HG02938 (cell line): ENCODE measurements around the gene TUT7.
A peak's percentile ranks its signal among the peaks of the same experiment; 100 is the strongest.
"Not testable (repeated sequence)": the region's sequence is repeated elsewhere in the genome, so short reads cannot be mapped to it uniquely, and the experiment has no call there.

Source experiments
- ATAC-seq: cut with Tn5 transposase; IDR thresholded peaks from one replicate; pipeline ENCODE4 v1.9.1; 2021; ENCODE audit warnings: mild to moderate bottlenecking, moderate library complexity; ENCODE audit not compliant: unreplicated experiment

Gene TUT7

DNA sequence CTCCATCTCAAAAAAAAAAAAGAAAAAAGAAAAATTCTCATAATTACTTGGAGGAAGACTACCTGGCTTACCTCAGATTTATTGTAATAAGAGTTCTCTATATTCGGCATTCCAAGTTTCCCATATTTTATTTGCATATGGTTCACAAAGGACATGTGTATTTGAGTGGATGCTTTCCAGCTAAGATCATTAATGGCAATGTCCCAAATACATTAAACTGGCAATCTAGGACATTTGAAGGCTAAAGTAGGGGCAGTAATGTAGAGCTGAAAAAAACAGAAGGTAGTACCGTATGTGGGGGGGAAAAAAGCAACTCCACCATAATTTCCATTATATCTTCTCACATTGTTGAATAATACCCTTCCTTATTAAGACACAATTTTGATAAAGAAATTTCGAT is 4.9 kb downstream of the TUT7 start:
- ATAC-seq = no peak

- no peak for ATAC-seq
Measured at GRCh38 chr9:86347991-86348390, 6.2 kb downstream of the TUT7 start.

GRCh38 chr9:86344818-86345217 is 9.4 kb downstream of the TUT7 start:
- no peak for ATAC-seq

GRCh38 chr9:86342269-86342668 is 11.9 kb downstream of the TUT7 start:
- ATAC-seq = no peak

- no peak for ATAC-seq
Measured at GRCh38 chr9:86341007-86341491, 13.2 kb downstream of the TUT7 start.

DNA sequence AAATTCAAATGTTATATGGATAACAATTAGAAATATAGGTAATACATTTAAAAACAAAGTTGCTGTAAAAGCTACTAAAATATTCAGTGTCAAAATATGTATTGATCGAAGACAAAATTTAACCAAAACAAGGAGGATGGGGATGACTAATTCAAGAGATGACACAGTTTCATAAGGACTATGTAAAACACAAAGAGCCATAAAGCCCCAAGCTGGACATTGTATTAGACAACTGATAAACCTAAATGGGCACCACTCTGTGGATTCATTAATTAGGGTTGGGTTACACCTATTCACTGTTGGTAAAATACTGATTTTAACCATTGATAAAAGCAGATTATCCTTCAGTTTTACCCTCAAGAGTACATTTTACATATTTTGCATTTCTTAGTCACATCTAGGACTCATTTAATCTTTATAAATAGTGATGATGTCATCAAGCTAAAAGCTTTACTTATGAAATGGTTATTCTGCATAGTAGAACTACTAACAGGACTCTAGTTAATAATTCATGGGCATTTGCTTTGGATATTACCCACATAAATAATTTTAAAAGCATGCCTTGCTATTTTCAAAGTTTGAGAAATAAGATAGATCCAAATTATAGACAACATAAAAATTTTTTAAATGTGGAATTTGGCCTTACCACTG is 13.7 kb downstream of the TUT7 start:
- ATAC-seq = no peak

GRCh38 chr9:86337469-86338108 is 16.6 kb downstream of the TUT7 start:
- peak; percentile 32 for ATAC-seq

GRCh38 chr9:86336058-86336457 is 18.2 kb downstream of the TUT7 start:
- no peak for ATAC-seq

DNA sequence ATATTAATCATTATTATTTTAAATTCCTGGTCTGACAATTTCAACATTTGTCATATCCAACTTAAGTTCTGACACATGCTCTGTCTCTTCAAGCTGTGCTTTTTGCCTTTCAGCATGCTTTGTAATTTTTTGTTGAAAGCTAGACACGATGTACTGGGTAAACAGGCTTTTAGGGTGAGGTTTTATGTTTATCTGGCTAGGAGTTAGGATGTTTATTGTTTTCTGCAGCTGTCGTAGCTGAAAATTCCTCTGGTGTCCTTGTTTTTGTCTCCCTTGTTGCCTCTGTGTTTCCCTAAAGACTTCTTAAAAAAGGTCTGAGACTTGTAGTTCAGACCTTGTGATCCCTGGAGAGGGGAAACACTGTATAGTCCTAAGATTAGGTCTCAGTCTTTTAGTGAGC is 20.6 kb downstream of the TUT7 start:
- no peak for ATAC-seq

GRCh38 chr9:86330186-86330585 is 24.0 kb downstream of the TUT7 start:
- no peak for ATAC-seq

- no peak for ATAC-seq
Measured at GRCh38 chr9:86329649-86330048, 24.6 kb downstream of the TUT7 start.

- ATAC-seq = no peak
Measured at GRCh38 chr9:86328156-86328555, 26.1 kb downstream of the TUT7 start.

GRCh38 chr9:86326536-86326935 is 27.7 kb downstream of the TUT7 start:
- no peak for ATAC-seq

DNA sequence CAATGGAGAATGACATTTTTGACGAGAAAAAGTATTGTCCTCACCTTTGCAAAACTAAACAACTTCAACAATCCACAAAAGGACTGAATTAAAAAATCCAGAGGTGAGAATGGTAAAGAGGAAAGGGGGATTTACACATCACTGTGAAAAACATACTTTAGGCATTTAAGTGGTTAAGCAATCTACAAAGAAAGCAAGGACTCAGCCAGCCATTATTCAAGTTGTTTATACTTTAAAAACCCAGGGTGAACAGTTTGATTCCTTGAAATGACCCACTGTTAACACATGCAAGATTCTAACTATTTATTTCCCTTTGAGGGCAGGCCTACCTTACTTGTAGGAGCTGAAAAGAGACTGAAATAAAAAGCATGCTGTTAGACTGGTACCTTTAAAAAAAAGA is 29.3 kb downstream of the TUT7 start:
- ATAC-seq = no peak

DNA sequence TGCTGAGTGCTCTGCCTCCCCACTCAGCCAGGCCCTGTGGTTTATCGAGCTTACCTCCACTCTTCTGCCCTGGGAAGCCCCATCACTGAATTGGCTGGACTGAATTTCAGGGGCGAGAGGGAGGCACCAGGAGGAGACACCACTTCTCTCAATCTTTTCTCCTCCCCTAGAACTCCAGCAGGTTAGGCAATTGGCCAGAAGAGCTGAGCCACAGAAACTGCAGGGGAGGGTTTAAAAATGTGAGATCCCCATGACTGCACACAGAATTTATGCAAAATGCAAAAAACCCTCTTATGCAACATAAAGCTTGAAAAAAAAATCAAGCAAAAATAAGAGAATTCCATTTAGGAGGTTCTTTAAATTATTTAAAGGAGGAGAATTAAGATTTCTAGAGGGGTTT is 29.9 kb downstream of the TUT7 start:
- no peak for ATAC-seq

- no peak for ATAC-seq
Measured at GRCh38 chr9:86322973-86323644, 31.1 kb downstream of the TUT7 start.

- no peak for ATAC-seq
Measured at GRCh38 chr9:86321373-86321772, 32.8 kb downstream of the TUT7 start.

GRCh38 chr9:86318187-86318586 is 36.0 kb downstream of the TUT7 start:
- ATAC-seq = no peak

GRCh38 chr9:86315078-86315477 is 39.1 kb downstream of the TUT7 start:
- no peak for ATAC-seq

DNA sequence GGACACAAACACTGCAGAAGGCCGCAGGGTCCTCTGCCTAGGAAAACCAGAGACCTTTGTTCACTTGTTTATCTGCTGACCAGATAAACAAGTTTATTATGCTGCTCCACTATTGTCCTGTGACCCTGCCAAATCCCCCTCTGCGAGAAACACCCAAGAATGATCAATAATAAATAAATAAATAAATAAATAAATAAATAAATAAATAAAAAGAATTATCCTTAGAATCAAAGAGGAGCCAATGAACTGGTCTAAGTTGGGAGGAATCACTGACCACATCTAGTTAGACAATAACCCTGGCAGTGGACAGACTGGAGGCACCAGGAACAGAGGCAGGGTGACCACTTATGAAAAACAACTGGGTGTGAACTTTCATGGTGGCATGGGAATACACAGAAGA is 41.3 kb downstream of the TUT7 start:
- not testable (repeated sequence) for ATAC-seq

DNA sequence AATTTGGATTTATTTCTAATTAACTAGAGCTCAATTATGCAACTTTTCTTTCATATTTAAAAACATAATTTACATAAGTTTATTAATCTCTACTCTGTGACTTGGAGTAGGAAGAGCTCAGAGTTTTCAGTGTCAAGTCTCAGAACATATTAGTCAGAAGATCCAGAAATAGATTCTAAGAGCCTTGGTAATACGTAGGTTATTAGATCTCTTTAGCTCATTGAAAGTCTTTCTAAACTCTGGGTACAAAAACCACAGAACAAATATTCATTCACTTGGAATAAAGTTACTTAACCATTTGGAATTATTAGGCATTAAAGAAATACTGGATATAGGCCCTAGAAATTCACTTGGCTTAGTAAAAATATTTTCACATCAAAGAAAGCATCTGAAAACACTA is 45.5 kb downstream of the TUT7 start:
- ATAC-seq = no peak

GRCh38 chr9:86304236-86304730 is 49.9 kb downstream of the TUT7 start:
- no peak for ATAC-seq
